D721Med (cell line): ENCODE results near the gene MXRA8.

ENCODE experiments used
- DNase-seq: peaks from one replicate; pipeline ENCODE4 v3.0.0; 2011; ENCODE audit warnings: low spot score; ENCODE audit not compliant: insufficient read length
- FAIRE-seq: peaks from 2 replicates; lab custom pipeline; 2011; peaks lifted over from hg19 to GRCh38; lab: Jason Lieb, UNC
- TF ChIP-seq, protein P1 (sequence below): IDR thresholded peaks from 2 replicates; pipeline ENCODE4 v1.5.1; 2012; ENCODE audit warnings: mild to moderate bottlenecking, control low read depth; ENCODE audit not compliant: insufficient read depth; ENCODE audit errors: missing control alignments

MXRA8 gene

DNA sequence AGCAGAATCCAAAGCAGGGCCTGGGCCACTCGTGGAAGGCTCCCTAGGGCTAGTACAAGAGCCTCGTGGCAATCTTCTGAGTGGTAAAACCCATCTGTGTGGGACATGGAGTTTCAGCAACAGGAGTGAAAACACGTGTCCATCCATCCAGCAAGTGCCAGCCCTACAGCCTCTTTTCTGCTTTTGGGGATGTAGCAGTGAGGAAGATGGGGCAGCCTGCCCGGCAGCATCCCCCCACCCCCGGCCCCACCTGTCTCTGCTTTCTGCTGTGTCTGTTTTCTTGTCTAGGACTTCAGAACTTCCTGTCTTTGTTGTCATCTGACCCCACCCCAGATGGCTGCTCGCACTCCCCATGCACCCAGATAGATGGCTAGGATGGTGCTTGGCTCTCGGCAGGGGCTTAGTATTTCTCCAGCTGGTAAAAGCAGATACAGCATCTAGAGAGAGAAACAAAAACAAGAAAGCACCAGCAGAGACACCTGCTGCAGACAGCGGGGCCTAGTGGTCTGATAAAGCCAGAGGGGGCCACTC is 32.2 kb downstream of the MXRA8 start:
- TF ChIP-seq, protein P1, sequence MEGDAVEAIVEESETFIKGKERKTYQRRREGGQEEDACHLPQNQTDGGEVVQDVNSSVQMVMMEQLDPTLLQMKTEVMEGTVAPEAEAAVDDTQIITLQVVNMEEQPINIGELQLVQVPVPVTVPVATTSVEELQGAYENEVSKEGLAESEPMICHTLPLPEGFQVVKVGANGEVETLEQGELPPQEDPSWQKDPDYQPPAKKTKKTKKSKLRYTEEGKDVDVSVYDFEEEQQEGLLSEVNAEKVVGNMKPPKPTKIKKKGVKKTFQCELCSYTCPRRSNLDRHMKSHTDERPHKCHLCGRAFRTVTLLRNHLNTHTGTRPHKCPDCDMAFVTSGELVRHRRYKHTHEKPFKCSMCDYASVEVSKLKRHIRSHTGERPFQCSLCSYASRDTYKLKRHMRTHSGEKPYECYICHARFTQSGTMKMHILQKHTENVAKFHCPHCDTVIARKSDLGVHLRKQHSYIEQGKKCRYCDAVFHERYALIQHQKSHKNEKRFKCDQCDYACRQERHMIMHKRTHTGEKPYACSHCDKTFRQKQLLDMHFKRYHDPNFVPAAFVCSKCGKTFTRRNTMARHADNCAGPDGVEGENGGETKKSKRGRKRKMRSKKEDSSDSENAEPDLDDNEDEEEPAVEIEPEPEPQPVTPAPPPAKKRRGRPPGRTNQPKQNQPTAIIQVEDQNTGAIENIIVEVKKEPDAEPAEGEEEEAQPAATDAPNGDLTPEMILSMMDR: no peak
- DNase-seq: no peak
- FAIRE-seq: no peak

- DNase-seq (no peak), FAIRE-seq (no peak)
- TF ChIP-seq, protein P1: no peak
Observed at GRCh38 chr1:1325288-1326074, 32.9 kb downstream of the MXRA8 start.

GRCh38 chr1:1324524-1325287 is 33.6 kb downstream of the MXRA8 start, which contains the start of the genes CPTP and INTS11:
TSS of gene CPTP (plus strand) at chr1:1324802. CDS start at chr1:1326911, 2,109 bp downstream.
TSS of gene INTS11 (minus strand) at chr1:1324660. CDS start at chr1:1324608, 52 bp downstream.
- FAIRE-seq (no peak), DNase-seq (peak; percentile 48)
- TF ChIP-seq, protein P1: no peak

- DNase-seq (no peak), FAIRE-seq (no peak)
- TF ChIP-seq, protein P1: no peak
Observed at GRCh38 chr1:1324084-1324523, 34.3 kb downstream of the MXRA8 start.

- TF ChIP-seq, protein P1: no peak
- FAIRE-seq (no peak), DNase-seq (no peak)
Observed at GRCh38 chr1:1322952-1323351, 35.4 kb downstream of the MXRA8 start.

DNA sequence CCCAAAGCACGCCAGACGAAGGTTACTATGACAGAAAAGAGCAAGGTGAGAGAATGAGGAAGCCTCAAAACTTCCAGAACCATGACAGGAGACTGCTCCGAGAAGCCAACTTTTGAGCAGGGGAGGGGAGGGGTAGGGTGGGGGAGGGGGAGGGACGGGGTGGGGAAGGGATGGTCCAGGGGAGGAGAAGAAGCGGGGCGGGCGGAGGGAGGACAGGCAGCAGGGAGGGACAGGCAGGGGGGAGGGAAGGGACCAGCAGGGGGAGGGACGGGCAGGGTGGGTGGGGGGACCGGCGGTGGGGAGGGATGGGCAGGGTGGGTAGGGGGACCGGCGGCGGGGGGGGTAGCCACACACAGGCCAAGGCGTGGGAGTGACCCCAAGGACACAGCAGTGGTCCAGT is 35.9 kb downstream of the MXRA8 start:
- FAIRE-seq (no peak), DNase-seq (no peak)
- TF ChIP-seq, protein P1: no peak

GRCh38 chr1:1321477-1321876 is 36.9 kb downstream of the MXRA8 start:
- no peak for FAIRE-seq
- DNase-seq: no peak
- TF ChIP-seq, protein P1: no peak
